Heart right ventricle (tissue), 16 donors: ENCODE measurements around the gene RSPO3. TPM values are rescaled to one million over a fixed set of nuclear protein-coding genes. Genes with fewer than 3 reads are reported as not detected.

Experiments
- ATAC-seq, 8 donors: fragments of 200-7000 bp; cut with Tn5 transposase; one replicate each; pipeline ENCODE4 v1.9.1; 2020; ENCODE audit warnings: mild to moderate bottlenecking in 8 of 8, moderate library complexity in 8 of 8, moderate number of reproducible peaks in 1 of 8
- DNase-seq, 2 donors: peaks; one replicate each; pipeline ENCODE4 v3.0.0-alpha.2; 2020
- H3K27ac ChIP-seq, 10 donors: fragments of 200-600 bp; sonication (generic) in 2 of 10; one replicate each; pipeline versions ENCODE4 v1.5.0 to v1.8.0; 2020 to 2022; ENCODE audit warnings: mild to moderate bottlenecking in 3 of 10
- H3K27me3 ChIP-seq, 7 donors: fragments of 200-600 bp; one replicate each; pipeline ENCODE4 v1.8.0; 2021 to 2022; ENCODE audit warnings: mild to moderate bottlenecking in 2 of 7
- H3K36me3 ChIP-seq, 9 donors: fragments of 200-600 bp; sonication (generic) in 1 of 9; one replicate each; pipeline versions ENCODE4 v1.5.0 to v1.8.0; 2020 to 2022; ENCODE audit warnings: mild to moderate bottlenecking in 2 of 9
- H3K4me1 ChIP-seq, 9 donors: fragments of 200-600 bp; sonication (generic) in 1 of 9; one replicate each; pipeline versions ENCODE4 v1.5.0 to v1.8.0; 2020 to 2022; ENCODE audit warnings: mild to moderate bottlenecking in 4 of 9
- H3K4me3 ChIP-seq, 10 donors: fragments of 200-600 bp; sonication (generic) in 2 of 10; one replicate each; pipeline versions ENCODE4 v1.5.0 to v1.8.0; 2020 to 2022; ENCODE audit warnings: mild to moderate bottlenecking in 7 of 10, moderate library complexity in 2 of 10
- H3K9me3 ChIP-seq, 11 donors: fragments of 200-600 bp in 10 of 11; sonication (generic) in 2 of 11; one replicate each; pipeline versions ENCODE4 v1.5.0 to v1.8.0; 2013 to 2022; ENCODE audit warnings: mild to moderate bottlenecking in 2 of 11, control low read depth in 1 of 11, moderate library complexity in 1 of 11
- WGBS, 2 donors: extraction: QIAGEN DNeasy Blood & Tissue Kit; methylation state at CpG; one replicate each; pipeline ENCODE4 v1.1.7; 2013; ENCODE audit warnings: inconsistent platforms in 1 of 2; 5-methylcytosine and 5-hydroxymethylcytosine counted together
- intact Hi-C, 10 donors: fragments of 100-400 bp; cut with DNase I; formaldehyde crosslinking; loops; one replicate each; pipeline versions ENCODE4 v1.11.1 to v1.14.2; 2022
- polyA plus RNA-seq, 2 donors: library from polyadenylated mRNA; stranded (reverse); fragments of 200-250 nt; gene quantifications; one replicate each; pipeline ENCODE4 v1.2.3, GENCODE V29; 2013
- total RNA-seq, 10 donors: library from RNA; stranded (reverse); fragmentation: NEBNext Ultra II Directional in 3 of 10; extraction: Animal tissue kit (Norgen Biotek cat#: 25700) in 3 of 10; gene quantifications; one replicate each; pipeline versions ENCODE4 v1.2.1 to v1.2.4, GENCODE V29; 2021 to 2023
- TF ChIP-seq, protein P1 (sequence below), 9 donors: fragments of 200-600 bp; sonication (generic) in 2 of 9; IDR thresholded peaks; one replicate each; pipeline versions ENCODE4 v1.5.0 to v1.8.0; 2021 to 2022; ENCODE audit warnings: antibody characterized with exemption in 9 of 9, mild to moderate bottlenecking in 5 of 9, moderate library complexity in 1 of 9
- donor health status: Arrhythmogenic right ventricular cardiomyopathy.
- donor health status: ischemic (EF 13 %, LVEDD 7.1; RV severe dilation, severe dysfunction).
- donor health status: healthy with polysubstance abuse.
- donor health status: DM: no; HTN: yes; CAD: no.
- donor health status: DM: no; HTN: no; CAD: no.
- donor health status: ischemic (EF 25% LVEDD 6.9; RV normal size, moderate dysfunction).
- donor health status: ischemic (EF 25% LVEDD 5.7; RV mildly dilated, moderate dysfunction).
- donor health status: healthy.
- donor health status: DM: yes; HTN: yes; CAD: no.
- donor health status: Ischemic cardiomyopathy.
- donor health status: ischemic (EF 35%, LVEDD 5.7; RV mildly dilated, moderate dysfunction).
- donor health status: nonischemic (EF 11% LVEDD 7.7; RV severe dilation, severe dysfunction).
- donor health status: DM: yes; HTN: yes; CAD: no.
- donor health status: PGD.
- donor health status: ischemic (EF 29% LVEDD 5.4; RV normal size, mild dysfunction).
- donor health status: nonischemic (EF 23%, LVEDD 6.1; RV moderate dilation, normal function).

RSPO3 gene
- total and polyA plus RNA-seq, 12 donors: 0.20 to 0.73 (median 0.37) TPM; not detected in 1

- Histone ChIP-seq H3K27me3 (peaks cover 0 to 18% (median 0%) of the 10 kb centered on the region in 7 donors), H3K27ac (no peak overlapping the region), H3K9me3 (no peaks in the 10 kb centered on the region), H3K4me1 (peaks cover 0 to 6% (median 0%) of the 10 kb centered on the region in 9 donors), H3K4me3 (no peak overlapping the region), H3K36me3 (no peaks in the 10 kb centered on the region)
- intact Hi-C loops: no loop called here
- DNase-seq: no peak
- ATAC-seq: no peak
- WGBS, 2 donors: 85% methylated on average over 3 of the region's 3 CpGs
- TF ChIP-seq, protein P1, sequence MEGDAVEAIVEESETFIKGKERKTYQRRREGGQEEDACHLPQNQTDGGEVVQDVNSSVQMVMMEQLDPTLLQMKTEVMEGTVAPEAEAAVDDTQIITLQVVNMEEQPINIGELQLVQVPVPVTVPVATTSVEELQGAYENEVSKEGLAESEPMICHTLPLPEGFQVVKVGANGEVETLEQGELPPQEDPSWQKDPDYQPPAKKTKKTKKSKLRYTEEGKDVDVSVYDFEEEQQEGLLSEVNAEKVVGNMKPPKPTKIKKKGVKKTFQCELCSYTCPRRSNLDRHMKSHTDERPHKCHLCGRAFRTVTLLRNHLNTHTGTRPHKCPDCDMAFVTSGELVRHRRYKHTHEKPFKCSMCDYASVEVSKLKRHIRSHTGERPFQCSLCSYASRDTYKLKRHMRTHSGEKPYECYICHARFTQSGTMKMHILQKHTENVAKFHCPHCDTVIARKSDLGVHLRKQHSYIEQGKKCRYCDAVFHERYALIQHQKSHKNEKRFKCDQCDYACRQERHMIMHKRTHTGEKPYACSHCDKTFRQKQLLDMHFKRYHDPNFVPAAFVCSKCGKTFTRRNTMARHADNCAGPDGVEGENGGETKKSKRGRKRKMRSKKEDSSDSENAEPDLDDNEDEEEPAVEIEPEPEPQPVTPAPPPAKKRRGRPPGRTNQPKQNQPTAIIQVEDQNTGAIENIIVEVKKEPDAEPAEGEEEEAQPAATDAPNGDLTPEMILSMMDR (IDR thresholded peaks at IDR 0.05): no peak
These were observed 7.8 kb upstream of the RSPO3 start for GRCh38 chr6:127110712-127111111.

GRCh38 chr6:127111526-127111925, 6.9 kb upstream of the RSPO3 start:
- ATAC-seq (no peak), DNase-seq (no peak)
- intact Hi-C loops: no loop called here
- 95 to 97% methylated on average over 4 of the region's 4 CpGs for WGBS, 2 donors
- H3K36me3 ChIP-seq: no peaks in the 10 kb centered on the region
- TF ChIP-seq, protein P1 (IDR thresholded peaks at IDR 0.05): no peak
- H3K9me3 ChIP-seq: no peaks in the 10 kb centered on the region
- no peak overlapping the region for H3K4me3 ChIP-seq
- H3K27me3 ChIP-seq: peaks cover 0 to 22% (median 0%) of the 10 kb centered on the region in 7 donors
- H3K4me1 ChIP-seq: peaks cover 0 to 6% (median 0%) of the 10 kb centered on the region in 9 donors
- H3K27ac ChIP-seq: no peak overlapping the region

GRCh38 chr6:127114214-127114760, 4.2 kb upstream of the RSPO3 start:
- intact Hi-C loops: no loop called here
- DNase-seq: no peak
- no peak for ATAC-seq
- Histone ChIP-seq H3K4me1 (peaks cover 0 to 13% (median 6%) of the 10 kb centered on the region in 9 donors), H3K27me3 (peaks cover 2 to 45% (median 17%) of the 10 kb centered on the region in 7 donors), H3K9me3 (no peaks in the 10 kb centered on the region), H3K27ac (no peak overlapping the region), H3K36me3 (no peaks in the 10 kb centered on the region), H3K4me3 (no peak overlapping the region)
- TF ChIP-seq, protein P1 (IDR thresholded peaks at IDR 0.05): no peak
- 58 to 64% methylated on average over 1 of the region's 1 CpG for WGBS, 2 donors

DNA sequence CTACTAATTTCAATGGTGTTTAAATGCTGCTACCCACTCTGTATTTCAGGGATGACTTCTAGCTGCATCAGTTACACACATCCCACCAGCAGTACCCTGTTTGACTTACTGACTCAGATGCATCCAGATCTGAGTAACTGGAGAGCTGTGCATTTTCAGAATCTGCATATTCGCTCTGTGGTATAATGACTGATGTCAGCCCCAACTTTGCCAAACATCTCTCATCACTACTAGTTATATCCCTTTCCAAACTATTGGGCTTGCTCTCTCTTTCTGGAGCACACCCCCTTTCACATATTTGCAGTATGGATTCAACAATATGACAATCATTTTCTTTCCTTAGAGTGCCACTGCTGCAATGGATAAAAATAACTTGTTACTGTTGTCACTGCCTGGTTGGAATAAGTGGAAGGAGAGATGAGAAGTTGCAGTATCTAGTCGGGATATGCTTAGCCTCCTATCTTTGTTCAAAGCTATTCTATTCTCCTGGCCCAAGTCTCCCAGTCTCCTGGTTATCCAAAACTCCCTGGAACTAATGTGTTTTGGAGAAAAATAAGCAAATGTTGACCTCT, 3.3 kb upstream of the RSPO3 start:
- intact Hi-C loops: loop anchor here in 3 of 10 donors (5.0 kb wide), 3 partner anchors 308 to 1622 kb away; no protein-coding TSS in a partner anchor
- no peak overlapping the region for H3K27ac ChIP-seq
- ATAC-seq (peak in 1 of 8 donors; percentile 40), DNase-seq (no peak)
- H3K36me3 ChIP-seq: no peaks in the 10 kb centered on the region
- 36 to 38% methylated on average over 2 of the region's 2 CpGs for WGBS, 2 donors
- no peaks in the 10 kb centered on the region for H3K9me3 ChIP-seq
- peaks cover 0 to 22% (median 14%) of the 10 kb centered on the region in 9 donors for H3K4me1 ChIP-seq
- TF ChIP-seq, protein P1 (IDR thresholded peaks at IDR 0.05): no peak
- H3K27me3 ChIP-seq: peaks cover 7 to 54% (median 26%) of the 10 kb centered on the region in 7 donors
- no peak overlapping the region for H3K4me3 ChIP-seq
